Measurements from ENCODE around the gene PKDREJ. TPM values are rescaled to one million over a fixed set of nuclear protein-coding genes. Genes with fewer than 3 reads are reported as not detected.

Gene PKDREJ
- total RNA-seq, 1 donor from 2014 or later: not detected

GRCh38 chr22:46289244-46289891 is 26.2 kb upstream of the PKDREJ start:
- no peak for DNase-seq (ENCODE audit: low read depth)

DNA sequence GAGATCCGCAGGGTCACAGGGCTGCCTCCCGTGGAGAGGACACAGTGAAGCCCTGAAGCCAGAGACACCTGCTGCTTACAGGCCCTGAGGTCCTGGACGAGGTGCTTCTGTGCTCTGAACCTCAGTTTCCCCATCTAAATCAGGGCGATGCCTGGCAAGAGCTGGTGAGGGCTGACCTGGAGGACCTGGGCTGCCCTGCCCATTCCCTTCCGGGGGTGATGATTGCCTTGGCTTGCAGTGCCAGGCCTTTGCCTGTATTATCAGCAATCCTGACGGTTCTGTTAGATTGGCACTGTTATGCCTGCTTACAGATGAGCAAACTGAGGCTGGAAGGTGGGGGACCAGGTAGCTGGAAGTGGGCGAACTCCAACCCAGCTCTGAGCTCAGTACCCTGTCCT is 25.7 kb upstream of the PKDREJ start:
- DNase-seq (ENCODE audit: low read depth): no peak

DNA sequence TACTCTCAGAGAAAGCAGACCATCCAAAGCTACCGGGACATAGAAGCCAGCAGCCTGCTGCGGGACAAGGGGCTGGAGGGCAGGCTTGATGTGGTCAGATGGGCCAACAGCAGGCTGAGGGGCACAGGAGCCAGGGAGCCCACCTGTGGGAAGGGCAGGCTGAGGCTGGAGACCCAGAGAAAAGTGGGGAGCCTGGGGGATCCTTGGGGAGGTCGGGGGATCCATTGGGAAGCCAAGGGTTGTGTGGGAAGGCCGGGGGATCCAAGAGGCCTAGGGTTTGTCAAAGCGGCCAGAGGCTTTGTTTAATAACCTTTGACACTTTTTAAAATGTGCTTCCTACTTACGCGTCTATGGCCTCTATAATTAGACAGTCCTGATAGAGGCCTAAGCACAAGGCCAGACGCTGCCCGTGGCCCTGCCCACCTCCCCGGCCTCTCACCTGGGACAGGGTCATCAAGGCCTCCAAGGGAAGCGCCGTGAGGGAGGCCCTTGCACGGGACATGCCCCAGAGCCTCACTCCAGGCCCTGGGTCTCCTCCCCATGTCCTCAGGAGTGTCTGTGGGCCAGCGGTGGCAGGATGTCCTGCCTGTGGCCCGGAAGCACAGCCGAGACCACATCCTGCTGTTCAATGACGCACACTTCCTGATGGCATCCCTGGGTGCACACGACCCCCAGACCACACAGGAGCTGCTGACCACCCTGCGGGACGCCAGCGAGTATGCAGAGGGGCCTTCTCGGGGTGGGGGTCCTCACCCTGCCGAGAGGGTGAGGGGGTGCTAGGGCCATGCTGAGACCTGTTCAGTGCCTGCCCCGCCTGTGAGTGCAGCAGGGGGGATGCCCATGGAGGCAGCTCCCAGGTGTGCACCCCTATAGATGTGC is 25.0 kb upstream of the PKDREJ start:
- no peak for DNase-seq (ENCODE audit: low read depth)

GRCh38 chr22:46286941-46287872 is 24.1 kb upstream of the PKDREJ start:
- no peak for DNase-seq (ENCODE audit: low read depth)

DNA sequence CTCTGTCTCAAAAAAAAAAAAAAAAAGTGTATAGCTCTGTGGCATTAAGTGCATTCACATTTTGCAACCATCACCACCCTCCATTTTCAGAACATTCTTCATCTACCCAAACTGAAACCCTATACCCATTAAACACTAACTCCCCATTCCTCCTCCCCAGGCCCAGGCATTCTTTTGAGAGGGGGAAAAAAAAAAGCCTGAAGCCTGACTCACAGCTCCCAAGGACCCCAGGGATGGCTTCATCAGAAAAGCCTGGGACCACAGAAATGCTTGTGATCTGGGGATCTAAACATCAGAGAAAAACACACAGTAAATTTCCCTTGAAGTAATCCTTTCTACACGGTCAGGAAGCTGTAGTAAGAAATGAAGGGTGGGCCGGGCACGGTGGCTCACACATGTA is 22.9 kb upstream of the PKDREJ start:
- peak; percentile 30 for DNase-seq (ENCODE audit: low read depth)

DNA sequence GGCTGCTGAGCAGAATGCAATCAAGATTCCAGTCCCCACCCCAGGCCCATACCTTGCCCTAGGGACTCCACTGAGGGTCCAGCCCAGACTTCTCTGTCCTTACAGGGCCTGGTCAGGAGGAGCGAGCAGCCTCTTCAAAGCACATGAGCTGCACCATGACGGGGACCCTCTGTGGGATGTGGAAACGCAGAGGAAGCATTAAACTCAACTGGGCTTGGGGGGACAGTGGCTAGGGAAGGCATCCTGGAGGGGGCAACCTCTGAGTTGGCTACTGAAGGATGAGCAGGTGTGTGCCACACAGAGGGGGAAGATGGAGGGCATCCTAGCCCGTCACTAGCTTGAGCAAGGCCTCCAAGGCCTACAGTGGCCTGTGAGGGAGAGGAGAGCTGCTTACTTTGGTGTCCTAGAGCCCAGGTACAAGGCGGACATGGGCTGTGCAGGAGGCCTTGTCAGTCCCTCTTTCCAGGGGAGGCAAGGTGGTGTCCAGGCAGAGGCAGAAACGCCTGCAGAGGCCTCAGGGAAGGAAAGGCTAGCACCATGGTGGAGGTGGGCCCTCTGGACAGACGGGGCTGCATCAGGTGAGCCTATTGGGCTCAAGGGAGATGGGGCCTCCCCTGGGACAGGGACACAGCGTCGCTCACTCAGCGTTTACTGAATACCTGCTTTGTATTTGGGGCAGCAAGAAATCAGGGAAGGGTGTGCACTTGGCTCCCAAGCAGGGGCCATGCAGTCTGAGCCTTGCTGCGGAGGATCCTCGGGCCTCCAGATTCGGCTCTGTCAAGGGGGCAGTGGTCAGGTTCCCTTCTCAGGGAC is 18.9 kb upstream of the PKDREJ start:
- no peak for DNase-seq (ENCODE audit: low read depth)

DNA sequence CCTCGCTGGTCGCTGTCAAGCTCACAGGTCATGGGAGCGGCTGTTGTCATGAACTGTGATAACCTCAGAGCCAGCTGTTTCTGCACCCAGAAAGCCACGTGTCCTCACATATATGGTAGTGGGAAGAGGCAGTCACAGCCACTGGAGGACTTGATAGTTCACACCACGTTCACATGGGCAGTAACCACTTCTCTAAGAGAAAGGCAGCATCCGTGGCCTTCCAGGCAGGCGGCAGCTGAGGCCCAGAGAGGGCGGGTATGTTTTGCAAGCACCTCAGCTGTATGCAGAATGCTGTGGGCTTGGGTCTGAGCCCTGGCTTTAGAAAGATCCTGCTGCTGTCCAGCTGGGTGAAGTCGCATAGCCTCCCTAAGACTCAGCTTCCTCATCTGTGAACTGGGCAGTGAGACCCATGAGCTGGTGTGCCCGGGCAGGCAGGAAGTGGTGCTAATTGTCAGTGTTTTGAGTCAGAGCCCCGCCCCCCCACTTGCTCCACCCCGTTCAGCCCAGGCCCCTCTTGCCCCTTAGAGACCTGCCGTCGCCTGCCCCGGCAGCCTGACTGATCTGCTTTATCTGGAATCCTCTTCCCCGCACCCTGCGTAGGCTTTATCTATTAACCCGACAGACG is 18.0 kb upstream of the PKDREJ start:
- DNase-seq (ENCODE audit: low read depth): peak; percentile 65

DNA sequence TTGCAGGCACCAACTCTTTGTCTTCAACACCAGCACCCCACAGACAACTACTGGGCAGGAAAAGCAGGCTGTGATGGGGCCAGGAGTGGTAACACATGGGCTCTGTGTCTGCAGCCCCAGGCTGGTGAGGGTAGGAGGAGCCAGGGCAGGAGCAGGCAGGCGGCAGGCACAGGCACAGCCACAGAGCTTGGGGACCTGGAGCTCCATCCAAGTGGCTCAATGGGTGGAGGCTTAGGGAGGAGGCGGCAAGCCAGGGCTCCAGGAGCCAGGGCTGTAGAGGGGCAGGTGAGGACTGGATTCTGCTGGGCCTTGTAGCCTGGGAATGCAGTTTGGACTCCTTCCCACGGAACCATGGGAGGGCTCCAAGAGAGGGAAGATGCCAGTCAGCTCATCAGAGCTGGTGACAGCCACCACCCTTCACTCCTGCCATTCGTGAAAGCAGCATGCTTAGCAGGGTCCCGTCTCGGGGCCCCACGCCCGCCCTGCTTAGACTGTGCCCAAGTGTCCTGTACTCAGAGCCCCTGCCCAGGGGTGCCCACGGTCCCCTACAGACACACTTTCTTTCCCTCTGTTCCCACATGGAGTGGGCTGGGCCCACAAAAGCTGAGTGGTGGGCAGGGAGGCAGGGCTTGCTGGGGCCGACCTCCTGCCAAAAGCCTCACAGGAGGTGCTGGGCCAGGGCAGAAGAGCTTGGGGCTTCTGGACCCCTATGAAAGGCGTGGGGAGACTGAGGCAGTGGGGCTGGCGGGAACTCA is 17.1 kb upstream of the PKDREJ start:
- no peak for DNase-seq (ENCODE audit: low read depth)

- no peak for DNase-seq (ENCODE audit: low read depth)
Observed at GRCh38 chr22:46278656-46279645, 15.8 kb upstream of the PKDREJ start.

DNA sequence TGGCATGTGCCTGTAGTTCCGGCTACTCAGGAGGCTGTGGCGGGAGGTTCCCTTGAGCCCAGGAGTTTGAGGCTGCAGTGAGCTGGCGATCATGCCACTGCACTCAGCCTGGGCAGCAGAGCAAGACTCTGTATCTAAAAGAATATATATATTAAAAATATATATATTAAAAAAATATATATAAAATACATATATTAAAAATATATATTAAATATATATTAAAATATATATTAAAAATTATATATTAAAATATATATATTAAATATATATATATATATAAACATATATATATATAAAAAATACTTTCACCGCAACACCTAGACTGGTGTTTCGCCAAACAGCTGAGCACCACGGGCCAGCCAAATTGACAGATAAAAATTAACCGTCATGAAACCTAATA is 13.4 kb upstream of the PKDREJ start:
- no peak for DNase-seq (ENCODE audit: low read depth)

GRCh38 chr22:46275455-46276122 is 12.4 kb upstream of the PKDREJ start:
- no peak for DNase-seq (ENCODE audit: low read depth)

DNA sequence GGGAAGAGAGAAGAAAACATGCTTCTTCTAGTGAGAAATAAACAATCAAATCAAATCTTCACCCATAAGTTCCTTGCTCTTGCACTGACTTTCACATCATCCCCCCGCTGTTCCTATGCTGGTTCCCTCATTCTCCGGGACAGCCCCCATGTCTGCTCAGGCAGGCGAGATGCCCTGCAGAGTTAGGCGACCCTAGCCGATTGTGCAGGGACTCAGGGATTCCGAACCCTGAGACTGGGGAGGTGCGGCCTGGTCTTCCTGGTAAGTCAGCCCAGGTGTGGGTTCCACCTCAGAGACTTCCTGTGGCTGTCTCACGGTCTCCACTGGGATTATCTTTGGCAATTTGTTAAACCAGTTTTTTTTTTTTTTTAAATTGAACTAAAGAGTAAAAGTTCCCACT is 11.2 kb upstream of the PKDREJ start:
- DNase-seq (ENCODE audit: low read depth): no peak

- no peak for DNase-seq (ENCODE audit: low read depth)
Observed at GRCh38 chr22:46273432-46274148, 10.4 kb upstream of the PKDREJ start.

DNA sequence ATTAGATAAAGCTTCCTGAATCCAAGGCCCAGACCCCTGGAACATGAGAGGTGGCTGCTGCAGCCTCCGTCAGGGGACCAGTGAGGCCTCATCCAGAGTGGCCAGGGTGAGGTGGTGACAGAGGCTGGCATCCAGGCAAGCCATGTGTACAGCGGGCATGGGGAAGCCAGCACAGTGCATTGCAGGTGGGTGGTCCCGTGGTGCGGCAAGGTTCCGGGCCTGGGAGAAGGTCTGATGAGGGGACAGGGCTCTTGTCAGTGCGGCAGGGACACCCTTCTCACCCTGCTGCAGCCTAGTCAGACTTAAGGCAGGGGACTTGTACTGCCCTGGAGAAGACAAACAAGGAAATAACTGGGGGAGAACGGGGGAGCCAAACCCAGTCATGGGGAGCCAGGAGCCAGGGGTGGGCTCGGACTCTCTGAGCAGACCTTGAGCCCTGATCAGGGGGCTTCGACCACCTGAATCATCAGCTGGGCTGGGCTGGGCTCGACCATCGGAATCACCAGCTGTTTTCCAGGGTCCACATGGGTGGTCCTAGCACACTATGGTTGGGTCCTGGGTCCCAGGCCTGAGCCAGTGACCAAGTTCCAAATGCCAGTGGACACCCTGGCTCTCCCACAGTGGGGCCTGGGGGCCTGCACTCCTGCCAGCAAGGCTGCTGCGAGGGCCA is 9.8 kb upstream of the PKDREJ start:
- no peak for DNase-seq (ENCODE audit: low read depth)

- no peak for DNase-seq (ENCODE audit: low read depth)
Observed at GRCh38 chr22:46272196-46272595, 9.1 kb upstream of the PKDREJ start.

DNA sequence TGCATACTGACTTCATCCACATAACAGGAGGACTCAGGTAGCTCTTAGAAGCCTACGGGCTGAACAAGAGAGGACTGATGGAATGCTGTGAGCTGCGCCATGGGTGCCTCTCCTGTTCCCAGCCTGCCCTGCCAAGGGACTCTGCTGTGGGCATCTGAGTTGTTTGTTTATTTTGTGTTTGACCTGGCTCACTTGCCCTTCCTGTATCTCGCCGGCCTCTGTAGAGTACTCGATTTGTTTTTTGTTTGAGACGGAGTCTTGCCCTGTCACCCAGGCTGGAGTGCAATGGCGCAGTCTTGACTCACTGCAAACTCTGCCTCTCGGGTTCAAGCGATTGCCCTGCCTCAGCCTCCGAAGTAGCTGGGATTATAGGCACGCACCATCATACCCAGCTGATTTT is 6.4 kb upstream of the PKDREJ start:
- no peak for DNase-seq (ENCODE audit: low read depth)

All from myocyte (in vitro differentiated cells).